LHCN-M2 (cell line): ENCODE results near the gene AK8. TPM values are rescaled to one million over a fixed set of nuclear protein-coding genes. Genes with fewer than 3 reads are reported as not detected.
A peak's percentile ranks its signal among the peaks of the same experiment; 100 is the strongest.

ENCODE experiments used
- DNase-seq: peaks from one replicate; pipeline ENCODE4 v3.0.0-alpha.2; 2012; ENCODE audit warnings: low read depth
- total RNA-seq: library from RNA; depleted of rRNA; stranded (reverse); fragments of >200 nt; gene quantifications from 2 replicates; pipeline ENCODE4 v1.2.3, GENCODE V29; 2014

Gene AK8
- total RNA-seq, 1 experiment from 2014 or later, result not detected

DNA sequence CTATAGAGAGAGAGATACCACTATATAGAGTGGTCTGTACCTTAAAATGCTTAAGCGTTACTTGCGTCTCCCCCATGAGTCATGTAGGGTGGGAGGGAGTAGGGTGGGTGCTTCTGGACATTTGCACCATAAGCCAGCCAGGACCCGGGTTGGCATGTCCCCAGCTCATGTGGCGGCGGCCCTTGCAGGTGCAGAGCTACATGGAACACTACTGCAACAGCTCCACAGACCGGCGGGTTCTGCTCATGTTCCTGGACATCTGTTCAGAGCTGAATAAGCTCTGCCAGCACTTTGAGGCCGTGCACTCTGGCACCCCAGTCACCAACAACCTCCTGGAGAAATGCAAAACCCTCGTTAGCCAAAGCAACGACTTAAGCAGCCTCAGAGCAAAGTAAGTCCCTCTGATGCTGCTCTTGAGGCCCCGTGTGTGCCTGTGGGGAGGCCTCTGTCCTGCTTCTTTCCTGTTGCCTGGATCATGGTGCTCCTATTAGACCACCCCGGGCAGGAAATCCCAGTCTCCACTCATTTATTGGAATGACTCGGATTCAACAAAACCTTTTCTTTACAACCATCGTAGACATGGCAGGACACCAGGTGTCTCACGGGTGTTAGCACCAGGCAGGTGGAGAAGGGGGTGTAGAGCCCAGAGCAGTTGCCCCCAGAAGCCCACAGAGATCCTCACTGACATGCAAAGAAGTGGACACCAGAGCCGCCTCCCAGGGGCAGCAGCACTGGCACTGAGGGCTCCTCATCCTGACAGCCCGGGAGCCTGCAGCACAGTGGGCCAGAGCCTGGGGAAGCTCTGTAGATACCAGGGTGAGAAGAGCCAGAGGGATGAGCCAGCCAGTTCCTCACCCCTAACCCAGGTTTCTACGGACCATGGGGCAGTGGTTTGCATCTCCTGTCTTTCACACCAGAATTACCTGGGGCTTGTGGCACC is 9.4 kb upstream of the AK8 start:
- no peak for DNase-seq

DNA sequence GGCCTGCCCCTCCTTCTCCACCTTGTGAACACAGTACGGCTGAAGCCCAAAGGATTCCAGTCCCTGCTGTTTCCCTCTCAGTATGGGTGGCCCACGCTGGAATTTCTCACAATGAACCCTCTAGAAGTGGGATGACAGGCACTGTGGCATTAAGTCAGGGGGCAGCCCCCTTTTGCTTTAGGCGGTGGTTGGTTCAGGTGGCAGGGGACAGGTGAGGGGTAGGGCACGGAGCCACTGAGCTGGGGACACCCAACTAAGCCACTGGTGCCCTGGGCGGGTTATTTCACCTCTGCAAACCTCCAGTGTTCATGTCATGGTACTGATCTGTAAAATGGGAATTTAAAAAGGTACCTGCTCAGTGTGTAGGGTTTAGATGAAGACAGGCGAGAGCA is 8.2 kb upstream of the AK8 start:
- DNase-seq, result no peak

DNA sequence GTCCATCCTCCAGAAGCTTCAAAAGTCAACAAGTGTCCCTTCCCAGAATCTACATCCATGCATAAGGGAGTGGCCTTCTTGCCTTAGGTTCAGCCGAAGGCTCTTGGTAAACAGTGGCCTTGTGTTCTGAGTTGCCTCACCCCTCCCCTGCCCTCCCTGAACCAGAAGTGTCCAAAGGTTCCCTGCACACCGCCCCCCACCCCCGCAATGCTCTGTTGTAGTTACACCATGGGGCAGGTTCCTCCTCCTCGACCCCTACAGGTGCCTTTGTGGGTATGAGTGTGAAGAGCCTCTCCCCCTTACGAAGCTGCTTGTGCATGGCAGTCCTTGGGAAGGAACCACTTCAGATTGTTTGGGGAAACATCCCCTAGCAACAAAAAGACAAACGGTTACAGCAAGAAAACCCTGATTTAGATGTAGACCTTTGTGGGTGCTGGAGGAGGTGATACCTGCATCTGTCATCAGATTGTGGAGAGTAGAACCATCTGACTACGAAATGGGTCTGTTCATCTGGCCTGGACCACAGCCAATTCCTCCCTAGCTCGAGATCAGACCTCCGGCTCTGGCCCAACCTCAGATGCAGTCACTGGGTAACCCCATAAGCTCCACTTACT is 7.7 kb upstream of the AK8 start:
- DNase-seq, result no peak

DNA sequence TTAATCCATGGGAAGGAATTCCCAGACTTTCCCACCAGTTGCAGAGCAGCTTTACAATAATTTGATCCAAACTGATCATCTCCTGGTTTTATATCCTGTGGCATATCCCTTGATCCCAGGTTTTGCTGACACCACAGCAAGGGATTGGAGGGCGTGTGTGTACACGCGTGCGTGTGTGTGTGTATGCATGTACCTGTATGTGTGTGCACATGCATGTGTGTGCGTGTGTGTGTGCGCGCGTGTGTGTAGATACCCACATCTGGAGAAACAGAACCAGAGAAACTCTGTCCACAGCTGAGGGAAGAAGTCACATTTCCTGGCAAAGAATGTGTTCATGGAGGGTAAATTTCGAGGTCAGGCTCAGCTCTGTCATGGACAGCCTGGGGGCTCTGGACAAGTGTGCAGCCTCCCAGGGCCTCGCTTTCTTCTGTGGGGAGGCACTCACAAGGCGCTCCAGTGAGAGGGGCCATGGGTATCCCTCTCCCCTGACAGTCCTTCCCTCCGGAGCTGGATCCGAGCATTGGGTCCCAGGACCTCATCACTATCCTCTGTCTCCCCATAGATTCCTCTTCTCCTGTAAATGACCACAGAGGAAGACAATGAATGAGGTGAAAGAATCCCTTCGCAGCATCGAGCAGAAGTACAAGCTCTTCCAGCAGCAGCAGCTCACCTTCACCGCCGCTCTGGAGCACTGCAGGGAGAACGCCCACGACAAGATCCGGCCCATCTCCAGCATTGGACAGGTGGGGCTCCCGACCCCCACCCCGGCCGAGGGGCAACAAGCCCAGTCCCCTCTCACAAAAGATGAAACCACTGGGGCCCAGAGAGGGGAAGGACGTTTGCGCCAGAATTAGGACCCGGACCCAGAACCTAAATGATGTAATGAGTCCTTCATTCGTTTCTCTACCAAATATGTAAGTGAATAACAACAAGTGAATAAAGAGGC is 5.5 kb upstream of the AK8 start:
- no peak for DNase-seq

DNA sequence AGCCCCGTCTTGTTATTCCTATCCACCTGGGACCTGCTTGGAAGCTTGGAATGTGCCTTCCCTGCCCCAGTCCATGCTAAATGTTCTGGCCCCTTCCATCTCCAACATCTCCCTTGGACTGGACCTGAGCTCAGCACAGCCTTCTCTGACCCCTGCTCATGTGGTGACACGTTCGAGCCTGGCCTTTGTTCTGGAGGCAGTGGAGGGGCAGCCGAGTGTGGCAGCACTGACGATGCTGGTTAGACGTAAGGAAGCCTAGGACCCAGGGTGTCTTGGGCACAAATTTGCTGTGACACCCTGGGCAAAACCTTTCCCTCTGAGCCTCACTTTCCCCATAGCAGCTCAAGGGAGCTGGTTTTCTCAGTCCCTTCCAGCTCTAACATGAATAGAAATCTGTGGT is 4.5 kb upstream of the AK8 start:
- DNase-seq, result no peak

DNA sequence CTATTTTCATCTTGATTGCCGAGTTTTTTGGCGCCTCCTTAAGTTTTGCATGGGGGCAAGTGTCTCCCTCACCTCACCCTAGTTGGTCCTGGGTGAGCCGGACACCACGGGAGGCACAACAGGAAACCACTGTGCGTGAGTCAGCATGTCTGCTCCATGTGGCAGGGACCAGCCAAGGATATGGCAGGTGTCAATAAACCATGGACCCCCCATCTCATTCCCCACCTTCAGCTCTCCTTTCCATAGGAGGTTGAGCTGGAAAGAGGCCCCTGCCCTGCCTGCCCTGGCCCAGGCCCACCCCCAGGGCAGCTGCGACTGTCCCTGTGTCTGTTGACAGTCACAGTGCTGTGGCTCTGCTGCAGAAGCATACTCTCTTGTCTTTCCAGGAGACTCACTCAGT is 3.7 kb upstream of the AK8 start:
- no peak for DNase-seq

DNA sequence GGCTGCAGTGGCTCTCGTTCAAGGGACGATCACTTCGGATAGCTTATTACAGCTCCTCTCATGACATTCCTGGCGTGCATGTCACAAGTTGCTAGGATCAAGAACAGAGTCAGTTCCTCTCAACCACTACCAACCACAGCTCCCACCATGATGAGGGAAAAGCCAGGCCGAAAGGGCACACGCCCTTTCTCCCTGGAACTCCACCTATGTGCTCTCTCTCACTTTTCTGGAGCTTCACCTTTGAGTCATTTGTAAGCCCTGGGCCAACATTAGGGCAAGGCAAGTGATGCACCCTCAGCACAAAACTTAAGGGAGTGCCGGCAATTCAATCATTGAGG is 2.2 kb upstream of the AK8 start:
- DNase-seq, result no peak

DNA sequence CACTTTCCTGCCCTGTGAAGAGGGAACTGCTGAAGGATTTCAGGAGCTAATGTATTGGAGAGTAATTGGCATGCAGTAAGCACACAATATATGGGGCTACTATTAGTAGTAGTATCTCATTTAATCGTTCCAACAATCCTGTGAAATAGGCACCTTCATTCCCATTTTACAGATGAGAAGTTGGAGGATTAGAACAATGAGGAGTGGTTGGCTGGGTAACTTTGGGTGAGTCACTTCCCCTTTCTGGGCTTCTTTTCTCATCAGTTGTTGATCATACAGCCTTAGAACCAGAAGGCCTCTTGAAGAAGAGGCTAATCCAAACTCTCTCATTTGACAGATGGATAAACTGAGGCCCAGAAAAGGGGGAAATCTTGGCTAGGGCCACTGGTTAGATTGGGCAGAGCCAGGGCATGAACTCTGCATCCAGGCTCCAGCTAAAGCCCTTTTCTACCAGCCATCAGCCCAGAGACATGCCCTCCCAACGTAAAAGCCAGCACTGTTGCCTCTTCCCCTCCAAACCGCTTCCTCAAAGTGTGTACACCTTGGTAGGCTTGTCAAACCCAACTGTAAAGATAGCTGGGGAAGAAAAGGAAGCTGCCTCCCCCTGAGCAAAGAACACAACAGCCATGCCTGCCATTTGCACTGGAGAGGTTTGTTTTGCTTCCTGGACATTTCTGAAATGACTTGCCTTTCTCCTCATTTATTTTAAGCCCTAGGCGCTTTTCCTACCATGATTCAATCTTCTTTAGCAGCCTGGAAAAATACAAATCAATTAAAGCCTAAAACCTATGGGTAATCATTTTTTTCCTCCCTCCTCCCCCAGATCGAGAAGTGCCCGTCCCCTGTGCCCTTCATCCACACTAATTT is 1.6 kb upstream of the AK8 start:
- DNase-seq, result no peak

DNA sequence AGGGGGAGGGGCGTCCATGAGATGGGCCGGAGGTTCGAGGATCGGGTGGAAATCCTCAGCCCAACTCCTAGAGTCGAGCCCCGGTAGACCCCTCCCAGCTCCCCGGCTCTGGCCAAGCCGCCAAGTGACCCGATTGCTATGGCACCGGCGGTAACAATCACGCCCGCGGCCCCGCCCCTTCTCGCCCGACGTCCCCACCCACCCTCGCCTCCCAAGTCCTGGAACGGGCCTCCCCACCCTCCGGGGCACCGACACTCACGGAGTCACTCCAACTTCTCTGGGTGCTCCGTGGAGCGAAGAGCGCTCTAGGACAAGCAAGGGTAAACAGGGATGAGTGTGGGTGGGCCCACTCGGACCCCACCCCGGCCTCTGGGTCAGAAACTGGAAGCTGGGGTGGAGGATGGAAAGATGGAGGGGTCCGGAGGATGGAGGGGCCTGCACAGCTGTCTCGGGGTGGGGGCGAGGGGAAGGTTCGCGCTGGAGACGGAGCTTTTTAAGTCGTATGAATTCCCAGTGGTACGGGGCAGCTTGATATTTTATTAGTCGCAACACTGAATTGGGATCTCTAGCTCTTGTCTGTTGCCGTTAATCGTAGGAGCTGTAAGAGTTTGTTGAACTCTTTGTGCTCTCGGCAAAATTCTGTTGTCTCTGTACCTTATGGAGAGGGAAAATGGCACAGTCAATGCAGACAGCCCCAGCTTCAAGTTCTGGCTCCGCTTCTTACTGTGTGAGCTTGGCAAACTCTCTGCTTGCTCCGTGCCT is 792 bp upstream of the AK8 start, which contains the start of gene SPACA9:
TSS of gene SPACA9 (plus strand) at position 204 of the 762 bp plus-strand sequence. CDS start 5,050 bp downstream, outside the sequence.
- DNase-seq, result peak; percentile 34

DNA sequence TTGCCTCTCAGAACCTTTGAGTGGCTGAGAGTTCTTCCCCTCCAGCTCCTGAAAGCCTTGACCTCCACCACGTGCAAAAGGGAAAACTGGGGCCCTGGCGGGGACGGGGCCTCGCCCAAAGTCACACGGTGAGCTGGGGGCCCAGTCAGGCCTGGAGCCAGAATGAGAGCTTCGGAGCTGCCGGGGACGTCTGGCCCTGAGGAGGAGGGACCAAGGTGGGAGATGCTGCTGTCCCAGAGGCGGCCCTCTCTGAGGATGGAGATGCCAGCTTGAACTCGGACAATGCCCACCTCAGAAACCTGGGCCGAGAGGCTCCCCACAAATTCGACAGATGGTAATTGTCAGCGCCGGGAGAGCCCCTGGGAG is 643 bp downstream of the AK8 start:
- DNase-seq, result no peak

DNA sequence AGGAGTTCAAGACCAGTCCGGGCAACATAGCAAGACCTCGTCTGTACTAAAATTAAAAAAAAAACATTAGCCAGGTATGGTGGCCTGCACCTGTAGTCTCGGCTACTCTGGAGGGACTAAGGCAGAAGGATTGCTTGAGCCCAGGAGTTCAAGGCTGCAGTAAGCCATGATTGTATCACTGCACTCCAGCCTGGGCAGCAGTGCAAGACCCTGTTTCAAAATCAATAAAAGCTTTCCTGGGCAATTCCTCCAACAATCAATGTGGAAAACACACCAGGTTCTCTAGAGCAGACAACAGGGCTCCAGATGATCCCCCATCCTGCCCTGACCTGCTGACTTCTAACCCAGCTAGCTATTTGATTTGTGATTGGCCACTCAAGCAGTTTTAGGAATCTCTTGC is 1.2 kb downstream of the AK8 start:
- no peak for DNase-seq

DNA sequence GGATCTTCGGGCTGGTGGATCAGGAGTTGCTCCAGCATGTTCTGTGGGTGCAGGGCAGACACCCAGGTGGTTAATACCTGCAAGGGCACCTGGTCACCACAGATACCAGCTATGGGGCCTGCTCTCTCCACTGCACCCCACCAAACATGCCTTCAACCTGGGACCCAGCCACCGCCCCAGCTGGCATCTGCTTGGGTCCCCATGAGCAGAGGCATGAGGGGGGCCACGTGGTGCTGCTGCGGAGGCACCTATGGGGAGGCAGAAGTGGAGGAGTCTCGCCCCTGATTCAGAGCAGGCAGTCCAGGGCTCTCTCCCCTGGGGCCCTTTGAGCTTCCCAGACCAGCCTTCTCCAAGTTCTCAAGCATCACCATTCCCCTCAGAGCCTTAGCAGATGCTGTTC is 2.9 kb downstream of the AK8 start:
- DNase-seq, result no peak

DNA sequence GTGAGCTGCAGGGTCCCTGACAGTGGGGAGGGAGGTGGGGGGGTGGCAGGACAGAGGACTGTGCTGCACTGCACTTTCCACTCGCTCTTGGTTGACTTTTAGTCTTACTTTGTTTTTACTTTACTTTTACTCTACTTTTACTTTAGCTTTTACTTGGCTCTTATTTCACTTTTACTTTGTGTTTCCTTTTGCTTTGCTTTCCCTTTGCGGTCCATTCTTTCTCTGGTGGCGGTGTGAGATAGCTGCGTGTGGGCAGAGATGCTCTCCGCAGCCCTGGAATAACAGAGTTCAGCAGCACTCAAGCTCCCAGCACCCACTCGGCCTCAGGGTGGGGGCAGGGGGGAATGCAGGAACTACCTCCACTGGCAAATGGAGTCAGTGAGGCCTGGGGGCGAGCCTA is 4.7 kb downstream of the AK8 start:
- DNase-seq, result no peak

DNA sequence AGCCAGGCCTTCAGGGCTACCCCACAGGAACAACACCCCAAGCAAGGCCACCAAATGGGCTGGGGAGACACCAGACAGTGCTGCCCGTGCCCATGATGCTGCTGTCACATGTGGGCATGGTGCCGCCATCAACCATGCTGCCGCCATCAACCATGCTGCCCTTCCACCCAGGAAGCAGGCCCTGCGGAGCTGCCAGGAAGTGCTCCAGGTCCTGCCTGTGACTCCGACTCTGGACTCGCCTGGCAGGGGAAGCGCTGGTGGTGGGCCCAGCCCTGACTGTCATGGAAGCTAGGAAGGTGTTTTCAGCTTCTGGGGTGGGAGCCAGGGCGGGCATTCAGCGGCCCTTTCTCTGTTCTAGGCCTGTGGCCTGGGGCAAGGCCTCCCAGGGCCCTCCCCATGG is 8.8 kb downstream of the AK8 start:
- DNase-seq, result no peak

DNA sequence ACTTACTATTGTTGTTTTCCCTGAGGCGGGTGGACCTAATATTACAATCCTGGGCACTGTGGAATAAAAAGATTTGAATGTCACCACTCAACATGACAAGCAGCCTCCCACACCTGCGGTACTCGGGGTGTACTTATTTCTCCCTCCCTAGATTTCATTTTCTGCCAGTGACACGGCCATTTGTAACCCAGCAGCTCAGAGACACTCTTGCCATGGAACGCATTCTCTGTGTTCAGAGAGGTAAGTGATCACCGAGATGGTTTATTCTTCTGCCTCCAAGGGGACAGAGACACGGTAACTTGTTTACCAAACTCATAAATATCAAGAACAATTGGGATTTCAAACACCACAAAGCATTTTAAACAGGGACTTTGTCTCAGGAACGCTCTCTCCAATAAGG is 11.2 kb downstream of the AK8 start:
- no peak for DNase-seq

DNA sequence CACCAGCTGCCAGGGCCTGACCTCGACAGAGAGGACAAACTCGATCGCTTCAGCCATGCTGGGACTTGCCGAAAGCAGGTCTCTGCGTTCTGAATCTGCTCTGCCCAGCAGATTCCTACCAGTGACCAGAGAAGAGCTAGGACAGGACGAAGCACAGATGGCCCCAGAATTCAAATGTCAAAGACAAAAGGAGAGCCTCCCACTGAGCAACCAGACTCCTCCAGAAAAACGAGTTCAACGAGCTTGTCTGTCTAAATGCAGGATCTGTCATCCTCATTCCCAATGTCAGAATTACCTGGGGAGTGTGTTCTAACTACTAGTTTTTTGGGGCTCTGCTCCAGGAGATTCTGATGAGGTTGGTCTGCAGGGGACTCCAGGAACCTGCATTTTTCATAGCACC is 13.4 kb downstream of the AK8 start:
- DNase-seq, result no peak

DNA sequence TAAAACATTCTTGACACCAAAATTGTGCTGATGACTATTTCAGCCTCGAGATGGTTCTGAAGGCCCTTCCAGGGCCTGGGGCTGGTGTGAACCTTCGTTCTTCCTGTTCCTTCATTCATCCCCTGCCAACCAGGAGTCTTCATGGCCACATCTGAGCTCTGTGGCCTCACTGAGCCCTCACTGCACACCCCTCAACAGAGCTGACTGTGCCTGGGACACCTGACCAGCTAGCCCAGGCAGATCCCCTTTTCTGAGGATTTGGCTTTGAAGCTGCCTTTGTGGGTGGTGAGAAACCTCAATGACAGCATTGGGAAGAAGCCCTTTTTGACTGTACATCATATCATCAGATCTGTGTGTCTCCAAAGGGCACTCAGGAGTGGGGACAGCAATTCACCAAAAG is 13.8 kb downstream of the AK8 start:
- no peak for DNase-seq

DNA sequence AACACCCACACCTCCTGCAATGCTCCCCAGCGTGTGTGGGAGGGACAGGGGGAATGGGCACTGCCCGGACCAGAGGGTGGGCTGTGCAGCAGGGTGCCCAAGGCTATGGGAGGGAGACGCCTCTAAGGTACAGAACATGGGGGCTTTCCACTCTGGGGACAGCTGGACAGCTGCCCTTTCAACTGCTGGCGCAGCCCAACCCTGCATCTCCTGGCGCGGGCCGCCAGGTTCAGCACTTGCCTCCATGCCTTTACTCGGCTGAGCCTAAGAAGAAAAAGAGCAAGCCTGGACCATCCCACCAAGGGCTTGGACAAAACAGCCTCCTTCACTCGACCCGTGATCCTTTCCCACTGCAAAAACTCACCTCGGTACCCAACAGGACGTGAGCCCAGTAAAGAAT is 15.0 kb downstream of the AK8 start:
- no peak for DNase-seq

DNA sequence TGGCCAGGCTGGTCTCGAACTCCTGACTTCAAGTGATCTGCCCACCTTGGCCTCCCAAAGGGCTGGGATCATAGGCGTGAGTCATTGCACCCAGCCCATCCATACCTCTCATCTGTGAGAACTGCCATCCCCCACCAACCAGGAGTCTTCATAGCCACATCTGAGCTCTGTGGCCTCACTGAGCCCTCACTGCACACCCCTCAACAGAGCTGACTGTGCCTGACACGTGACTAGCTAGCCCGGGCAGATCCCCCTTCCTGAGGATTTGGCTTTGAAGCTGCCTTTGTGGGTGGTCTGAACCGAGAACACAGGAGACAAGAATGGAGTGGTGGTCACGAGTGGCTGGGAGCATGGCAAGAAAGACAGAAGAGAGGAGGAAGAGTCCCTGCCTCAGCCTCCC is 15.6 kb downstream of the AK8 start:
- no peak for DNase-seq

DNA sequence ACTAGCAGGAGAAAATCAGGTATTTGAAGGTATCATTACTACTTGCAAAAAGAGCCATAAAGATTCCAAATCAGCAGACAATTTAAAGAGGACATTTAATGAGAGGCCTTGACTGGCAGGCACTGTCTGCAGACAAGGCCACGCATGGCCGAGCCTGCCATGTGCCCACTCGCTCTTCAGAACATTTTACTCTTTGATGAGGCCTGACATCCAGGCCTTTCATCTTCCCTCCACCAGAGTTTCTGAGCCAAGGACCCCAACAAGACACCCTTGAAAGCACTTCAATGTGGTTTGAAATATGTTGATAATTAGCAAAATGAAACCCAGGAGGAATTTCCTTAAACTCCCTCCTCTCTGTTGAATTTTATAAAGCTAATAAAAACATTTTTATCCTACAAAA is 16.4 kb downstream of the AK8 start:
- no peak for DNase-seq

DNA sequence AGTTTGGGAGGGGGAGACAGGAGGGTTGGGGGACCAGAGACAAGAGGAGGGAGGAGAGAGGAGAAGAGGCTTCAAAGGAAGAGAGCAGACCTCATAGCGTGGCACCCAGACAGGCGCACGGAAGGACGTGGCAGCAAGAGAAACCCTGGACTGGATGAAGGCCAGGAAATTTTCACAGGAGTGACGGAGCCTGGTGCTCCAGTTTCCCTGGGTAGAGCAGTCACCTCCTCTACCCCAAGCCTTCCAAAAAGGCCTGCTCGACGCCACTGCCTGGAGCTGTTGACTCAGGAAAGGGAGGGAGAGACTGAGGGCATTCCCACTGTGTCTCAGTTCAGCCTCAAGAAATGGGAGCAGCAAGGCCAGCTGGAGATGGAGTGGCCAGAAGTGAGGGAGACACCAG is 19.3 kb downstream of the AK8 start:
- no peak for DNase-seq
